ENCODE results near the gene BRPF1. TPM values are rescaled to one million over a fixed set of nuclear protein-coding genes. Genes with fewer than 3 reads are reported as not detected.

The BRPF1 gene, protein sequence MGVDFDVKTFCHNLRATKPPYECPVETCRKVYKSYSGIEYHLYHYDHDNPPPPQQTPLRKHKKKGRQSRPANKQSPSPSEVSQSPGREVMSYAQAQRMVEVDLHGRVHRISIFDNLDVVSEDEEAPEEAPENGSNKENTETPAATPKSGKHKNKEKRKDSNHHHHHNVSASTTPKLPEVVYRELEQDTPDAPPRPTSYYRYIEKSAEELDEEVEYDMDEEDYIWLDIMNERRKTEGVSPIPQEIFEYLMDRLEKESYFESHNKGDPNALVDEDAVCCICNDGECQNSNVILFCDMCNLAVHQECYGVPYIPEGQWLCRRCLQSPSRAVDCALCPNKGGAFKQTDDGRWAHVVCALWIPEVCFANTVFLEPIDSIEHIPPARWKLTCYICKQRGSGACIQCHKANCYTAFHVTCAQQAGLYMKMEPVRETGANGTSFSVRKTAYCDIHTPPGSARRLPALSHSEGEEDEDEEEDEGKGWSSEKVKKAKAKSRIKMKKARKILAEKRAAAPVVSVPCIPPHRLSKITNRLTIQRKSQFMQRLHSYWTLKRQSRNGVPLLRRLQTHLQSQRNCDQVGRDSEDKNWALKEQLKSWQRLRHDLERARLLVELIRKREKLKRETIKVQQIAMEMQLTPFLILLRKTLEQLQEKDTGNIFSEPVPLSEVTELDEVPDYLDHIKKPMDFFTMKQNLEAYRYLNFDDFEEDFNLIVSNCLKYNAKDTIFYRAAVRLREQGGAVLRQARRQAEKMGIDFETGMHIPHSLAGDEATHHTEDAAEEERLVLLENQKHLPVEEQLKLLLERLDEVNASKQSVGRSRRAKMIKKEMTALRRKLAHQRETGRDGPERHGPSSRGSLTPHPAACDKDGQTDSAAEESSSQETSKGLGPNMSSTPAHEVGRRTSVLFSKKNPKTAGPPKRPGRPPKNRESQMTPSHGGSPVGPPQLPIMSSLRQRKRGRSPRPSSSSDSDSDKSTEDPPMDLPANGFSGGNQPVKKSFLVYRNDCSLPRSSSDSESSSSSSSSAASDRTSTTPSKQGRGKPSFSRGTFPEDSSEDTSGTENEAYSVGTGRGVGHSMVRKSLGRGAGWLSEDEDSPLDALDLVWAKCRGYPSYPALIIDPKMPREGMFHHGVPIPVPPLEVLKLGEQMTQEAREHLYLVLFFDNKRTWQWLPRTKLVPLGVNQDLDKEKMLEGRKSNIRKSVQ (N-terminal part only)
- total RNA-seq: 10.1 and 14.3 TPM in 2 replicates

GRCh38 chr3:9731206-9732079, at the start of gene BRPF1:
BRPF1 (plus strand) TSS chr3:9731735; CDS start chr3:9734141, 2,406 bp downstream.

GRCh38 chr3:9703736-9704346, 27.7 kb upstream of the BRPF1 start, which contains the start of gene CPNE9:
CPNE9 (plus strand) TSS chr3:9703833; CDS start chr3:9703997, 164 bp downstream.

GRCh38 chr3:9749645-9750555, 18.4 kb downstream of the BRPF1 start, which contains the start of gene OGG1:
OGG1 (plus strand) TSS chr3:9749952; CDS start chr3:9750287, 335 bp downstream.

GRCh38 chr3:9769426-9770275, 38.1 kb downstream of the BRPF1 start, which contains the start of gene CAMK1:
CAMK1 (minus strand) TSS chr3:9769947; CDS start chr3:9767749, 2,198 bp downstream.

GRCh38 chr3:9792405-9793160, 61.0 kb downstream of the BRPF1 start, which contains the start of the genes ARPC4 and TADA3:
ARPC4 (plus strand) TSS chr3:9793082; CDS start chr3:9793122, 40 bp downstream.
TADA3 (minus strand) TSS chr3:9792473; CDS start chr3:9791466, 1,007 bp downstream.

Other genes starting within 250 kb of the BRPF1 start
- under 0.01 TPM in 2 replicates for gene LHFPL4, start 177.9 kb upstream of the BRPF1 start, total RNA-seq
- gene MTMR14, start 82.2 kb upstream of the BRPF1 start, total RNA-seq: 30.1 and 39.3 TPM in 2 replicates
- gene CPNE9, start 27.9 kb upstream of the BRPF1 start, total RNA-seq: under 0.01 TPM in 1 of 2 replicates, not detected in the other
- 23.5 and 24.7 TPM in 2 replicates for gene OGG1, start 18.2 kb downstream of the BRPF1 start, total RNA-seq
- gene CAMK1, start 38.2 kb downstream of the BRPF1 start, total RNA-seq: 38.5 and 52.0 TPM in 2 replicates
- gene TADA3, start 60.7 kb downstream of the BRPF1 start, total RNA-seq: 39.2 and 62.9 TPM in 2 replicates
- 168 and 191 TPM in 2 replicates for gene ARPC4, start 61.3 kb downstream of the BRPF1 start, total RNA-seq
- gene TTLL3, start 78.5 kb downstream of the BRPF1 start, total RNA-seq: 20.3 and 43.4 TPM in 2 replicates
- 19.5 and 19.7 TPM in 2 replicates for gene RPUSD3, start 112.3 kb downstream of the BRPF1 start, total RNA-seq
- not detected in 2 replicates for gene CIDEC, start 148.5 kb downstream of the BRPF1 start, total RNA-seq
- 26.3 and 43.4 TPM in 2 replicates for gene JAGN1, start 158.9 kb downstream of the BRPF1 start, total RNA-seq
- 0.52 and 0.63 TPM in 2 replicates for gene IL17RE, start 171.1 kb downstream of the BRPF1 start, total RNA-seq
- 25.4 and 37.8 TPM in 2 replicates for gene IL17RC, start 185.4 kb downstream of the BRPF1 start, total RNA-seq
- gene CRELD1, start 202.1 kb downstream of the BRPF1 start, total RNA-seq: 20.0 and 45.3 TPM in 2 replicates
- 1.9 and 3.0 TPM in 2 replicates for gene PRRT3, start 220.7 kb downstream of the BRPF1 start, total RNA-seq